ENCODE measurements around the gene PCDHA6.
"Not testable (repeated sequence)": the region's sequence is repeated elsewhere in the genome, so short reads cannot be mapped to it uniquely, and the experiment has no call there.

The PCDHA6 gene

DNA sequence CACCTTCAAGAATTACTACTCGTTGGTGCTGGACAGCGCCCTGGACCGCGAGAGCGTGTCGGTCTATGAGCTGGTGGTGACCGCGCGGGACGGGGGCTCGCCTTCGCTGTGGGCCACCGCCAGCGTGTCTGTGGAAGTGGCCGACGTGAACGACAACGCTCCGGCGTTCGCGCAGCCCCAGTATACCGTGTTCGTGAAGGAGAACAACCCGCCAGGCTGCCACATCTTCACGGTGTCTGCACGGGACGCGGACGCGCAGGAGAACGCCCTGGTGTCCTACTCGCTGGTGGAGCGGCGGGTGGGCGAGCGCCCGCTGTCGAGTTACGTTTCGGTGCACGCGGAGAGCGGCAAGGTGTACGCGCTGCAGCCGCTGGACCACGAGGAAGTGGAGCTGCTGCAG lies 4.8 kb upstream of the PCDHA6 start:
- DNase-seq, result not testable (repeated sequence)

DNA sequence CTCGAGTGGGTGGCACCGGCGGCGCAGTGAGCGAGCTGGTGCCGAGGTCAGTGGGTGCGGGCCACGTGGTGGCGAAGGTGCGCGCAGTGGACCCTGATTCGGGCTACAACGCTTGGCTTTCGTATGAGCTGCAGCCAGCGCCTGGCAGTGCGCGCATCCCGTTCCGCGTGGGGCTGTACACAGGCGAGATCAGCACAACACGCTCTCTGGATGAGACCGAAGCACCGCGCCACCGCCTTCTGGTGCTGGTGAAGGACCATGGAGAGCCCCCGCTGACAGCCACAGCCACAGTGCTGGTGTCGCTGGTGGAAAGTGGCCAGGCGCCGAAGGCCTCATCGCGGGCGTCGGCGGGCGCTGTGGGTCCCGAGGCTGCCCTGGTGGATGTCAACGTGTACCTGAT lies 4.3 kb upstream of the PCDHA6 start:
- DNase-seq, result no peak

DNA sequence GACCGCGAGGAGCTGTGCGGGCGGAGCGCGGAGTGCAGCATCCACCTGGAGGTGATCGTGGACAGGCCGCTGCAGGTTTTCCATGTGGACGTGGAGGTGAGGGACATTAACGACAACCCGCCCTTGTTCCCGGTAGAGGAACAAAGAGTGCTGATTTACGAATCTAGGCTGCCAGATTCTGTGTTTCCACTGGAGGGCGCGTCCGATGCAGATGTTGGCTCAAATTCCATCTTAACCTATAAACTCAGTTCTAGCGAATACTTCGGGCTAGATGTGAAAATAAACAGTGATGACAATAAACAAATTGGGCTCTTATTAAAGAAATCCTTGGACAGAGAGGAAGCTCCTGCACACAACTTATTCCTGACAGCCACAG lies 590 bp downstream of the PCDHA6 start:
- no peak for DNase-seq

DNA sequence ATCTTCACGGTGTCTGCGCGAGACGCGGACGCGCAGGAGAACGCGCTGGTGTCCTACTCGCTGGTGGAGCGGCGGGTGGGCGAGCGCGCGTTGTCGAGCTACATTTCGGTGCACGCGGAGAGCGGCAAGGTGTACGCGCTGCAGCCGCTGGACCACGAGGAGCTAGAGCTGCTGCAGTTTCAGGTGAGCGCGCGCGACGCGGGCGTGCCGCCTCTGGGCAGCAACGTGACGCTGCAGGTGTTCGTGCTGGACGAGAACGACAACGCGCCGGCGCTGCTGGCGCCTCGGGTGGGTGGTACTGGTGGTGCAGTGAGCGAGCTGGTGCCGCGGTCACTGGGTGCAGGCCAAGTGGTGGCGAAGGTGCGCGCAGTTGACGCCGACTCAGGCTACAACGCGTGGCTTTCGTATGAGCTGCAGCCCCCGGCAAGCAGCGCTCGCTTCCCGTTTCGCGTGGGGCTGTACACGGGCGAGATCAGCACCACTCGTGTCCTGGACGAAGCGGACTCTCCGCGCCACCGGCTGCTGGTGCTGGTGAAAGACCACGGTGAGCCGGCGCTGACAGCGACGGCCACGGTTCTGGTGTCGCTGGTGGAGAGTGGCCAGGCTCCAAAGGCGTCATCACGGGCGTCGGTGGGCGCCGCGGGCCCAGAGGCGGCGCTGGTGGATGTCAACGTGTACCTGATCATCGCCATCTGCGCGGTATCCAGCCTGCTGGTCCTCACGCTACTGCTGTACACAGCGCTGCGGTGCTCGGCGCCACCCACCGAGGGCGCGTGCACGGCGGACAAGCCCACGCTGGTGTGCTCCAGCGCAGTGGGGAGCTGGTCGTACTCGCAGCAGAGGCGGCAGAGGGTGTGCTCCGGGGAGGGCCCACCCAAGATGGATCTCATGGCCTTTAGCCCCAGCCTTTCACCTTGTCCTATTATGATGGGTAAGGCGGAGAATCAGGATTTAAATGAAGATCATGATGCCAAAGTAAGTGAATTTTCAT lies 2.0 kb downstream of the PCDHA6 start:
- not testable (repeated sequence) for DNase-seq

DNA sequence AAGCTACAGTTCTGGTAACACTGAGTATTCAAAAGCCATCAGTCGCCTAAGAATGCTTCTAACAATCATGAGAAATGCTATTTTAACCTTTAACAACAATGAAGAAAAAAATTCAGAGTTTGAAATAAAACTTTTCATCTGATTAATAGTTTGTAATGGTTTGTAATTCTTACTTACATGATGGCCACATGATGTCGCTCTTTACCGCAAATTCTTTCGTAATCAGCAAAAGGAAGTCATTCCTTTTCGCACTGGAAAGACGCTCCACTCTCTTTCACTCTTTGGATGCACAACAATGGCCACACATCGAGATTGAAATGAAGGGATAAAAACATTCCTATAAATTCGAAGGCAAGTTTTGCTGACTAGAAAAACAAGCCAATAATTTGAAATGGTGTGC lies 6.2 kb downstream of the PCDHA6 start, which contains the start of gene PCDHA7:
Gene PCDHA7, plus strand, starts transcription at position 277 of the 400 bp plus-strand sequence. Its CDS starts 115 bp downstream, at position 392.
- no peak for DNase-seq

DNA sequence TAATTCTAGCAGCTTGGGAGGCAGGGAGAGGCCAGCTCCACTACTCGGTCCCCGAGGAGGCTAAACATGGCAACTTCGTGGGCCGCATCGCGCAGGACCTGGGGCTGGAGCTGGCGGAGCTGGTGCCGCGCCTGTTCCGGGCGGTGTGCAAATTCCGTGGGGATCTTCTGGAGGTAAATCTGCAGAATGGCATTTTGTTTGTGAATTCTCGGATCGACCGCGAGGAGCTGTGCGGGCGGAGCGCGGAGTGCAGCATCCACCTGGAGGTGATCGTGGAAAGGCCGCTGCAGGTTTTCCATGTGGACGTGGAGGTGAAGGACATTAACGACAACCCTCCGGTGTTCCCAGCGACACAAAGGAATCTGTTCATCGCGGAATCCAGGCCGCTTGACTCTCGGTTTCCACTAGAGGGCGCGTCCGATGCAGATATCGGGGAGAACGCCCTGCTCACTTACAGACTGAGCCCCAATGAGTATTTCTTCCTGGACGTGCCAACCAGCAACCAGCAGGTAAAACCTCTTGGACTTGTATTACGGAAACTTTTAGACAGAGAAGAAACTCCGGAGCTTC lies 6.8 kb downstream of the PCDHA6 start:
- DNase-seq, result not testable (repeated sequence)

DNA sequence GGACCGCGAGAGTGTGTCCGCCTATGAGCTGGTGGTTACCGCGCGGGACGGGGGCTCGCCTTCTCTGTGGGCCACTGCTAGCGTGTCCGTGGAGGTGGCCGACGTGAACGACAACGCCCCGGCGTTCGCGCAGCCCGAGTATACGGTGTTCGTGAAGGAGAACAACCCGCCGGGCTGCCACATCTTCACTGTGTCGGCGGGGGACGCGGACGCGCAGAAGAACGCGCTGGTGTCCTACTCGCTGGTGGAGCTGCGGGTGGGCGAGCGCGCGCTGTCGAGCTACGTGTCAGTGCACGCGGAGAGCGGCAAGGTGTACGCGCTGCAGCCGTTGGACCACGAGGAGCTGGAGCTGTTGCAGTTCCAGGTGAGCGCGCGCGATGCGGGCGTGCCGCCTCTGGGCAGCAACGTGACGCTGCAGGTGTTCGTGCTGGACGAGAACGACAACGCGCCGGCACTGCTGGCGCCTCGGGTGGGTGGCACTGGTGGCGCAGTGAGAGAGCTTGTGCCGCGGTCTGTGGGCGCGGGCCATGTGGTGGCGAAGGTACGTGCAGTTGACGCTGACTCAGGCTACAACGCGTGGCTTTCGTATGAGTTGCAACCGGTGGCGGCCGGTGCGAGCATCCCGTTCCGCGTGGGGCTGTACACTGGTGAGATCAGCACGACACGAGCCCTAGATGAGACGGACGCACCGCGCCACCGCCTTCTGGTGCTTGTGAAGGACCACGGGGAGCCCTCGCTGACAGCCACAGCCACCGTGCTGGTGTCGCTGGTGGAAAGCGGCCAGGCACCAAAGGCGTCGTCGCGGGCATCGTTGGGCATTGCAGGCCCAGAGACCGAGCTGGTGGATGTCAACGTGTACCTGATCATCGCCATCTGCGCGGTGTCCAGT lies 8.1 kb downstream of the PCDHA6 start:
- DNase-seq, result no peak

DNA sequence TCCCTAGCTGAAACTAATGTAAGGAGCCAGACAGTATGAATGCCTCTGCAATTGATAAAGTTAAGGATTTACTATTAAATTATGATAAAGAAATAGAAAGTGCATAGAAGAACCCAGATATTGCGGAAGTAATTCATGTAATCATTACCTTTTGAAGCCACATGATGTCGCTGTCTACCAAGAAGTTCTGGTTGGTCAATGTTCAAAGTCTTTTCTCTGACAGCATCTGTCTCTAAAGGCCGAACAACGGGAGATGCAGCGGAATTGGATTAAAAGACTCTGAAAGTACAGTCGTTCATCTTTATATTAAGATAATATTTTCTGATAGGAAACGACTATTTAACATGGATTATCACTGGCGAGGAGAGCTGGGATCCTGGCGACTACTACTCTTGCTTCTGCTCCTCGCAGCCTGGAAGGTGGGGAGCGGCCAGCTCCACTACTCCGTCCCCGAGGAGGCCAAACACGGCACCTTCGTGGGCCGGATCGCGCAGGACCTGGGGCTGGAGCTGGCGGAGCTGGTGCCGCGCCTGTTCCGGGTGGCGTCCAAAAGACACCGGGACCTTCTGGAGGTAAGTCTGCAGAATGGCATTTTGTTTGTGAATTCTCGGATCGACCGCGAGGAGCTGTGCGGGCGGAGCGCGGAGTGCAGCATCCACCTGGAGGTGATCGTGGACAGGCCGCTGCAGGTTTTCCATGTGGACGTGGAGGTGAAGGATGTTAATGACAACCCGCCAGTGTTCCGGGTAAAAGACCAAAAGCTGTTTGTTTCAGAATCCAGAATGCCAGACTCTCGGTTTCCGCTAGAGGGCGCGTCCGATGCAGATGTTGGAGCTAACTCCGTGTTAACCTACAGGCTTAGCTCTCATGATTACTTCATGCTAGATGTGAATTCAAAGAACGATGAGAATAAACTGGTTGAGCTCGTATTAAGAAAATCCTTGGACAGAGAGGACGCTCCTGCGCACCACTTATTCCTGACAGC lies 13.5 kb downstream of the PCDHA6 start, which contains the start of gene PCDHA8:
Gene PCDHA8, plus strand, starts transcription at position 210 of the 985 bp plus-strand sequence. Its CDS starts 135 bp downstream, at position 345.
- DNase-seq, result no peak

DNA sequence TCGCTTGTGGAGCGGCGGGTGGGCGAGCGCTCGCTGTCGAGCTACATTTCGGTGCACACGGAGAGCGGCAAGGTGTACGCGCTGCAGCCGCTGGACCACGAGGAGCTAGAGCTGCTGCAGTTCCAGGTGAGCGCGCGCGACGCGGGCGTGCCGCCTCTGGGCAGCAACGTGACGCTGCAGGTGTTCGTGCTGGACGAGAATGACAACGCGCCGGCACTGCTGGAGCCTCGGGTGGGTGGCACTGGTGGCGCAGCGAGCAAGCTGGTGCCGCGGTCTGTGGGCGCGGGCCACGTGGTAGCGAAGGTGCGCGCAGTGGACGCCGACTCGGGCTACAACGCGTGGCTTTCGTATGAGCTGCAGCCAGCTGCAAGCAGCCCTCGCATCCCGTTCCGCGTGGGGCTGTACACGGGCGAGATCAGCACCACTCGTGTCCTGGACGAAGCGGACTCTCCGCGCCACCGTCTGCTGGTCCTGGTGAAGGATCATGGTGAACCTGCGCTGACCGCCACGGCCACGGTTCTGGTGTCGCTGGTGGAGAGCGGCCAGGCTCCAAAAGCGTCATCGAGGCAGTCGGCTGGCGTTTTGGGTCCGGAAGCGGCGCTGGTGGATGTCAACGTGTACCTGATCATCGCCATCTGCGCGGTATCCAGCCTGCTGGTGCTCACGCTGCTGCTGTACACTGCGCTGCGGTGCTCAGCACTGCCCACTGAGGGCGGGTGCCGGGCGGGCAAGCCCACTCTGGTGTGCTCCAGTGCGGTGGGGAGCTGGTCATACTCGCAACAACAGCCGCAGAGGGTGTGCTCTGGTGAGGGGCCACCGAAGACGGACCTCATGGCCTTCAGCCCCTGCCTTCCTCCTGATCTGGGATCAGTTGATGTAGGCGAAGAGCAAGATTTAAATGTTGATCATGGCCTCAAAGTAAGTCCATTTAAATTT lies 15.3 kb downstream of the PCDHA6 start:
- DNase-seq, result no peak

DNA sequence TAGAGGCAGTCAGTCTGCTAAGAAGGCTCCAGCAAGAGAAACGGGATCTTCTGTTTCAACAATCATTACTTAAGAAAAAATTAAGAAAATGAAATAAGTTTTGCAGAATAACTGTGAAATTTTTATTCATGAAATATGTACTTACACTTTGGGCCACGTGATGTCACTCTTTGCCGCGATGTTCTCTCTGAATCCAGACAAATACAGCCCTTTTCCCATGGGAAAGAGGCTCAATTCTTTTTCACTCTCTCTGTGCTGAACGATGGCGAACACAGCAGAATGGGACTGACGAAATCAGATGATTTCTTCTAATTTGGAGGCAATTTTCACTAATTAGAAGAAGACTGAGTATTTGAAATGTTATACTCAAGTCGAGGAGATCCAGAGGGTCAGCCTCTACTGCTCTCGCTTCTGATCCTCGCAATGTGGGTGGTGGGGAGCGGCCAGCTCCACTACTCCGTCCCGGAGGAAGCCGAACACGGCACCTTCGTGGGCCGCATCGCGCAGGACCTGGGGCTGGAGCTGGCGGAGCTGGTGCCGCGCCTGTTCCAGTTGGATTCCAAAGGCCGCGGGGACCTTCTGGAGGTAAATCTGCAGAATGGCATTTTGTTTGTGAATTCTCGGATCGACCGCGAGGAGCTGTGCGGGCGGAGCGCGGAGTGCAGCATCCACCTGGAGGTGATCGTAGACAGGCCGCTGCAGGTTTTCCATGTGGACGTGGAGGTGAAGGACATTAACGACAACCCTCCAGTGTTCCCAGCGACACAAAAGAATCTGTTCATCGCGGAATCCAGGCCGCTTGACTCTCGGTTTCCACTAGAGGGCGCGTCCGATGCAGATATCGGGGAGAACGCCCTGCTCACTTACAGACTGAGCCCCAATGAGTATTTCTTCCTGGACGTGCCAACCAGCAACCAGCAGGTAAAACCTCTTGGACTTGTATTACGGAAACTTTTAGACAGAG lies 20.7 kb downstream of the PCDHA6 start, which contains the start of gene PCDHA9:
Gene PCDHA9, plus strand, starts transcription at position 244 of the 964 bp plus-strand sequence. Its CDS starts 114 bp downstream, at position 358.
- DNase-seq, result not testable (repeated sequence)

DNA sequence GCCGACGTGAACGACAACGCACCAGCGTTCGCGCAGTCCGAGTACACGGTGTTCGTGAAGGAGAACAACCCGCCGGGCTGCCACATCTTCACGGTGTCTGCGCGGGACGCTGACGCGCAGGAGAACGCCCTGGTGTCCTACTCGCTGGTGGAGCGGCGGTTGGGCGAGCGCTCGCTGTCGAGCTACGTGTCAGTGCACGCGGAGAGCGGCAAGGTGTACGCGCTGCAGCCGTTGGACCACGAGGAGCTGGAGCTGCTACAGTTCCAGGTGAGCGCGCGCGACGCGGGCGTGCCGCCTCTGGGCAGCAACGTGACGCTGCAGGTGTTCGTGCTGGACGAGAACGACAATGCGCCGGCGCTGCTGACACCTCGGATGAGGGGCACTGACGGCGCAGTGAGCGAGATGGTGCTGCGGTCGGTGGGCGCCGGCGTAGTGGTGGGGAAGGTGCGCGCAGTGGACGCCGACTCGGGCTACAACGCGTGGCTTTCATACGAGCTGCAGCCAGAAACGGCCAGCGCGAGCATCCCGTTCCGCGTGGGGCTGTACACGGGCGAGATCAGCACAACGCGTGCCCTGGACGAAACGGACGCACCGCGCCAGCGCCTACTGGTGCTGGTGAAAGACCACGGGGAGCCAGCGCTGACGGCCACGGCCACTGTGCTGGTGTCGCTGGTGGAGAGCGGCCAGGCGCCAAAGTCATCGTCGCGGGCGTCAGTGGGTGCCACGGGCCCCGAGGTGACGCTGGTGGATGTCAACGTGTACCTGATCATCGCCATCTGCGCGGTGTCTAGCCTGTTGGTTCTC lies 22.3 kb downstream of the PCDHA6 start:
- DNase-seq, result not testable (repeated sequence)

DNA sequence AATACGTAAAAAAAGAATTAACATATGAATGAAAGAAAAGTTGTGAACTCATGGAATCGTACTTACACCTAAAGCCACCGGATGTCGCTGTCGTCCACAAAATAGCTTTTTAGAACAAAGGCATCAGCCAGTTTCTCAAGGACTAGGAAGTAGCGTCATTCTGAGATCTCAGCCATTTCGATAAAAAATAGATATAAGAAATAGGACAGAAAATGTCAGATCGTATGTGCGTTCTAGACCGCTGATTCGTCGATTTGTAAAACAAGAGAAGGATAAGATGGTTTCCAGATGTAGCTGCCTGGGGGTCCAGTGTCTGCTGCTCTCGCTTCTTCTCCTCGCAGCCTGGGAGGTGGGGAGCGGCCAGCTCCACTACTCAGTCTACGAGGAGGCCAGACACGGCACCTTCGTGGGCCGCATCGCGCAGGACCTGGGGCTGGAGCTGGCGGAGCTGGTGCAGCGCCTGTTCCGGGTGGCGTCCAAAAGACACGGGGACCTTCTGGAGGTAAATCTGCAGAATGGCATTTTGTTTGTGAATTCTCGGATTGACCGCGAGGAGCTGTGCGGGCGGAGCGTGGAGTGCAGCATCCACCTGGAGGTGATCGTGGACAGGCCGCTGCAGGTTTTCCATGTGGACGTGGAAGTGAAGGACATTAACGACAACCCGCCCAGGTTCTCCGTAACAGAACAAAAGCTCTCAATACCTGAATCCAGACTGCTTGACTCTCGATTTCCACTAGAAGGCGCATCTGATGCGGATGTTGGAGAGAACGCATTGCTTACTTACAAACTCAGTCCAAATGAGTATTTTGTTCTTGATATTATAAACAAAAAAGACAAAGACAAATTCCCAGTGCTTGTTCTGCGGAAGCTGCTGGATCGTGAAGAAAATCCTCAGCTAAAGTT lies 28.3 kb downstream of the PCDHA6 start, which contains the start of gene PCDHA10:
Gene PCDHA10, plus strand, starts transcription at position 126 of the 903 bp plus-strand sequence. Its CDS starts 152 bp downstream, at position 278.
- DNase-seq, result peak; percentile 0 to 4

DNA sequence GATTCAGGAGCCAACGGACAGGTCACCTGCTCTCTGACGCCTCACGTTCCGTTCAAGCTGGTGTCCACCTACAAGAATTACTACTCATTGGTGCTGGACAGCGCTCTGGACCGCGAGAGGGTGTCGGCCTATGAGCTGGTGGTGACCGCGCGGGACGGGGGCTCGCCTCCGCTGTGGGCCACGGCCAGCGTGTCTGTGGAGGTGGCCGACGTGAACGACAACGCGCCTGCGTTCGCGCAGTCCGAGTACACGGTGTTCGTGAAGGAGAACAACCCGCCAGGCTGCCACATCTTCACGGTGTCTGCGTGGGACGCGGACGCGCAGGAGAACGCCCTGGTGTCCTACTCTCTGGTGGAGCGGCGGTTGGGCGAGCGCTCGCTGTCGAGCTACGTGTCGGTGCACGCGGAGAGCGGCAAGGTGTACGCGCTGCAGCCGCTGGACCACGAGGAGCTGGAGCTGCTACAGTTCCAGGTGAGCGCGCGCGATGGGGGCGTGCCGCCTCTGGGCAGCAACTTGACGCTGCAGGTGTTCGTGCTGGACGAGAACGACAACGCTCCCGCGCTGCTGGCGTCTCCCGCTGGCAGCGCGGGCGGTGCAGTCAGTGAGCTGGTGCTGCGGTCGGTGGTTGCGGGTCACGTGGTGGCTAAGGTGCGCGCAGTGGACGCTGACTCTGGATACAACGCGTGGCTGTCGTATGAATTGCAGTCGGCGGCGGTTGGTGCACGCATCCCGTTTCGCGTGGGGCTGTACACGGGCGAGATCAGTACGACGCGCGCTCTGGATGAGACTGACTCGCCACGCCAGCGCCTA lies 29.6 kb downstream of the PCDHA6 start:
- DNase-seq, result no peak

DNA sequence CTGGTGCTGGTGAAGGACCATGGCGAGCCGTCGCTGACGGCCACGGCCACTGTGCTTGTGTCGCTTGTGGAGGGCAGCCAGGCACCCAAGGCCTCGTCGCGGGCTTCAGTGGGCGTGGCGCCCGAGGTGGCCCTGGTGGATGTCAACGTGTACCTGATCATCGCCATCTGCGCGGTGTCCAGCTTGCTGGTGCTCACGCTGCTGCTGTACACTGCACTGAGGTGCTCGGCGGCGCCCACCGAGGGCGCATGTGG lies 30.2 kb downstream of the PCDHA6 start:
- no peak for DNase-seq

DNA sequence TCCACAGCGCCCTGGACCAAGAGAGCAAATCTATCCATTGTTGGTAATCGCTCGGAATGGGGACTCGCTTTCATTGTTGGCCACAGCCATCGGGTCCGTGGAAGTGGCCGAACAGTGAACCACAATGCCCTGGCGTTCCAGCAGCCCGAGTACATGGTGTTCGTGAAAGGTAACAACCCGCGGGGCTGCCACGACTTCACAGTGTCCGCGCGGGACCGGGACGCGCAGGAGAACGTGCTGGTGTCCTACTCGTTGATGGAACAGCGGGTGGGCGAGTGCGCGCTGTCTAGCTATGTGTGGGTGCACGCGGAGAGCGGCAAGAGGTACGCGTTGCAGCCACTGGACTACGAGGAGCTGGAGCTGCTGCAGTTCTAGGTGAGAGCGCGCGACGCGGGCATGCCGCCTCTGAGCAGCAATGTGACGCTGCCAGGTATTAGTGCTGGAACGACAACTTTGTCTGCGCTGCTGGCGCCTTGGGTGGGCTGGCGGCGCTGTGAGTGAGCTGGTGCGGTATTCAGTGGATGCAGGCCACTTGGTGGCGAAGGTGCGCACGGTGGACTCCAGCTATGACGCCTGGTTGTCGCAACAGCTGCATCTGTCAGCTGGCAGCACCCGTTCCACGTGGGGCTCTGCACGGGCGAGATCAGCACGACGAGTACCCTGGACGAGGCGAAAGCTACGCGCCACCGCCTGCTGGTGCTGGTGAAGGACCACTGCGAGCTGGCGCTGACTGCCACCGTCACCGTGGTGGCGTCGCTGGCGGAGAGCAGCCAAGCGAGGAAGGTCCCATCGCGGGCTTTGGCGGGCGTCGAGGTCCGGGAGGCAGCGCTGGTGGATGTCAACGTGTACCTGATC lies 34.9 kb downstream of the PCDHA6 start:
- no peak for DNase-seq

Data from NCI-H1930 (cell line).